GM04504 (cell line): Measurements from ENCODE around the gene ACSM2B.
"Not testable (repeated sequence)": the region's sequence is repeated elsewhere in the genome, so short reads cannot be mapped to it uniquely, and the experiment has no call there.

ENCODE experiments used
- DNase-seq: peaks from one replicate; pipeline ENCODE4 v3.0.0-alpha.2; 2012; ENCODE audit warnings: low read depth

The ACSM2B gene

DNA sequence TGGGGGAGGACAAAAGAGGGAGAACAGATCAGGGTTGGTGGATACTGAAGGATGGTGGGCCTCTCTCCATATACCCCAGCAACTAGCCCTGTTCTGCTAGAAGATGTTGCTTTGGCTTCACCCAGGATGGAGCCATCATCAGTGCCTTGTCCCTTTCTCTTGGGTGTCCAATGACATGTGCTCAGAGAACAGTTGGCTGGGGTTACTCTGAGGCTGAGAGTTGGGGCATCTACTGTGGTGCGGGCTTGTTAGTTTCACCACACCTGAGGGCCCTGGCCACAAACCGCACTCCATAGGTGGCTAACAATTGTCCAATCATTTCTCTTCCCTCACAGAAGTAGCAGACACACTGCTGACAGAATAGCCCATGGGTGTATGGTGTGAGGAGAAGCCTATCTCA is 18.9 kb upstream of the ACSM2B start:
- not testable (repeated sequence) for DNase-seq

DNA sequence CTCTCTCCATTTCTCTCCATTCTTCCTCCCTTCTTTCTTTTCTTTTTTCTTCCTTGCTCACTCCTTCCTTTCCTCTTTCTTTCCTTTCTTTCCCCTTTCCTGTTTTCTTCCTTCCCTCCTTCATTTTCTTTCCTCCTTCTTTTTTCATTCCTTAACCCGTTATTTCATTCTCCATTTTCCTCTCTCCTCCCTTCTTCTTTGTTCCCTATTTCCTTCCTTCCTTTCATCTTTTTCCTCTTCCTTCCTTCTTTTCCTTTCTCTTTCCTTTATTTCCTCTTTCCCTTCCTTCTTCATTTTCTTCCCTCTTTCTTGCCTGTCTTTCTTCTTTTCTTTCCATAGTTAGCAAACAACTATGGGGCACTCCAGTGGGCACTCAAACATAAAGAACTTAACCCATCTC is 16.6 kb upstream of the ACSM2B start:
- not testable (repeated sequence) for DNase-seq

DNA sequence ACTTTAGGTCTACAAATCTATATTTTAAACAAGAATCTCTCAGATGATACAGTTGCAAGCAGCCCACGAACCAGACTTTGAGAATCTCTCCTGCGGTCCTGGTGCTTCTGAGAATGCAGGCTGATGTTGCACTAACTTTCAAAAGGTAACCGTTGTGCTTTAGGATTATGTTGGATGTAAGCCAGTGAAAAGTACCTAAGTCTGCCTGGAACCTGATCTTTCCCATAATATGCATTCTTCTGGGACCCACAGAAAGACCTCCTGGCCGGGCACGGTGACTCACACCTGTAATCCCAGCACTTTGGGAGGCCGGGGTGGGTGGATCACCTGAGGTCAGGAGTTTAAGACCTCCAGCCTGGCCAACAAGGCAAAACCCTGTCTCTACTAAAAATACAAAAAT is 13.3 kb upstream of the ACSM2B start:
- DNase-seq = not testable (repeated sequence)

DNA sequence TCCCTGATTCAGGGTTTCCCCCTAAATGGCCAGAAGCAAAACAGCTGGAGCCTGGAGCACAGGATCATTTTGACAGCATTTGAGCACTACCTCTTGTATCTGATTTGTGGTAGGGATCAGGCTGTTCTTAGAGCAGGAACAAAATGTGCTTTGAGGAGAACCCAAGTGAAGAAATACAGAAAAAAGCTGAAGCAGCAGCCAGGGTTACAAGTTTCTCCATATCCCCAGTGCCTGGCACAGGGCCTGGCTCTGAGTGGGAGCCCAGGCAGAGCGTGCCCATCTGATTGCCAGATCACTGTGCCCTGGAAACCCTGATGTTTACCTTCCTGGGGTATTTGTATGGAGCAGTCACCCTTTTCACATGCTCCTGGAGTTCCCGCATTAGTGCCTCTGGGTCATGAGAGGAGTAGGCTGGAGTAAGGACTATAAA is 11.5 kb upstream of the ACSM2B start:
- DNase-seq = not testable (repeated sequence)

DNA sequence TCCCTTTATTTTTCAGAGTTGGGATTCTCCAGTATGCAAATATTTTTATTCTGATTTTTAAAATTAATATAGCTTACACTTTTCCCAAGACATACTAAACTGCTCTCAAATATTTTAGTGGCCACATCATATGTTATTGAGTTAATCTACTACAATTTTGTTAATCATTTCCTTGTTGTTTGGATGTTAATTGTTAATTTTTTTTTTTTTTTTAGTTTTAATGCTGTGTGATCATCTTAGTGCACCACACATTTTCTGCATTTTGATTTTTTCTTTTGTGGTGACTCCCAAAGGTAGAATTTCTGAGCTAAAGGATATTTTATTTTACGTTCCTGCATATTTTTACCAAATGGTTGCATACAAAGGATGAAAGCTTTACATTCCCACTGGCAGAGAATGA is 10.5 kb upstream of the ACSM2B start:
- DNase-seq = not testable (repeated sequence)

DNA sequence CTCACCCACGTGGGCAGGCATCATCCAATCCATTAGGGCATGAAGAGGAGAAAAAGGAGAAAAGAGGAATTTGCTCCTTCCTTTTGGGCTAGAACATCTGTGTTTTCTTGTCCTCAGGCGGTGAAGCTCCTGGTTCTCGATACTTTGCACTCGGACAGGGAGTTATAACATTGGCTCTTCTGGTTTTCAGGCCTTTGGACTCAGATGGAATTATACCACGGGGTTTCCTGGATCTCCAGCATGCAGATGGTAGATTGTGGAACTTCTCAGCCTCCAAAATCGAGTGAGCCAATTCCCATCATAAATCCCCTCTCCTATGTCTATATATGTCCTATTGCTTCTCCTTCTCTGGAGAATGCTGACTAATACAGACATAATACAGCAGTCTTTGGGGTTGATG is 9.9 kb upstream of the ACSM2B start:
- DNase-seq = not testable (repeated sequence)

DNA sequence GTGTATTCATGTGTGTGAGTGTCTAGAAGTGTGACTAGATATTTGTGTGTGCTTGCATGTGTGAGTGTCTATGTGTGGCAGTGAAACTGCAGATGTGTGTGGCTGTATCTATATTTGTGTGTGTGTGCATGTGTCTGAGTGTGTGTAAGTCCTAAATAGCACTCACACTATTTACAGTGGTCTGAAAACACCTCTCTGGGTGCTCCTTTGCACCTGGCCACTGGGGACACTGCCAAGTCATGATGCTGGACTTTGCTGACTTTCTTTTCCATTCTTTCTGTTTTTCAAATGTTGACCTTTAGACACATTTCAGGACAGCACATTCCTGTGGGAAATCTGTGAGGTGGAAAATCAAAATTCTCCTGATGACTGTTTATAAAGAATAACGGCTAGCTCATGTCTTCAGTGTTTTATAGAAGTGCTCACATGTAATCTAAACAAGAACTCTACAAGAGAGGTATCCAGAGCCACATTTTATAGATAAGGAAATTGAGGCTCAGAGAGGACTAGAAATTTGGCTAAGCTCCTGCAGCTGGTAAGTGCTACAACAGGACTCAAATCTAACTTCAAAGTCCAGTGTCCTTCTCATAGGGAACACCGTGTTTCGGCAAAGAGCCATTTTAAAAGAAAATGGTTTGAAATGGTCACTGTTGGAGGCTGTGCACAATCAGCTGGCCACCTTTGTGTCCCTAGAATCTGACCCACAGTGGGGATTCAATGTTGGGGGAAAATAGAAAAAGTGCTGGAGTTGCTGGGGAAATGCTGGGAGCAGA is 4.5 kb upstream of the ACSM2B start:
- not testable (repeated sequence) for DNase-seq

DNA sequence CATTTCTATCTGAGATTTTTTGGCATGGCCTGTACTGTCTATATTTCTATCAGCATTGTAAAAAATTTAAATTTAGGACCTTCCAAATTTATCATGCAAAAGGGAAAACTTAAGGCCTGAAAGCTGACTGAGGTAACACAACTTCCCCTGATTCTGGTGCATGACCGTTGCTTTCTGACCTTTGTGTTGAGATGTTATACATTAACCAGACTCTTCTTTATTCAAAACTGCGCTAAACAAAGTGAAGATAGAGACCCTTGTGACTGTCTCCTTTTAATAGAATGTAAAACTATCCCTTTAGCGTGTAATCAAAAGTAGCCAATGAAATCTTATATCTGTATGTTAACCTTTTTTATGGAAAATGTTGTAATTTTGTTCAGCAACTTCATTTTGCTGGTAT is 1.9 kb upstream of the ACSM2B start:
- DNase-seq = not testable (repeated sequence)

DNA sequence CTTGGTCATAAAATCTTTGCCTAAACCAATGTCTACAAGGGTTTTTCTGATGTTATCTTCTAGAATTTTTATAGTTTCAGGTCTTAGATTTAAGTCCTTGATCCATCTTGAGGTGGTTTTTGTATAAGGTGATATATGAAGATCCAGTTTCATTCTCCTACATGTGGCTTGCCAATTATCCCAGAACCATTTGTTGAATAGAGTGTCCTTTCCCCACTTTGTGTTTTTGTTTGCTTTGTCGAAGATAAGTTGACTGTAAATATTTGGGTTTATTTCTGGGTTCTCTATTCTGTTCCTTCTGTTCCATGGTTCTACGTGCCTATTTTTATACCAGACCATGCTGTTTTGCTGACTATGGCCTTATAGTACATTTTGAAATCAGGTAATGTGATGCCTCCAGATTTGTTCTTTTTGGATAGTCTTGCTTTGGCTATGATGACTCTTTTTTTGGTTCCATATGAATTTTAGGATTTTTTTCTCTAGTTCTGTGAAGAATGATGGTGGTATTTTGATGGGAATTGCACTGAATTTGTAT is 7.0 kb downstream of the ACSM2B start:
- DNase-seq = not testable (repeated sequence)

DNA sequence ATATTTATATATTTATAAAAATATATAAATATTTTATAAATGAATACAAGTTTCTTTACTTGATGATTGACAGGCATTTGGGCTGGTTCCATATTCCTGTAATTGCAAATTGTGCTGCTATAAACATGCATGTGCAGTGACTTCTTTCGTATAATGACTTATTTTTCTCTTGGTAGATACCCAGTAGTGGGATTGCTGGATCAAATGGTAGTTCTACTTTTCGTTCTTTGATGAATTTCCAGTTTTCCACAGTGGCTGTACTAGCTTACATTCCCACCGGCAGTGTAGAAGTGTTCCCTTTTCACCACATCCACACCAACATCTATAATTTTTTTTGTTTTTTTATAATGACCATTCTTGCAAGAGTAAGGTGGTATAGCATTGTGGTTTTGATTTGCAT is 7.8 kb downstream of the ACSM2B start:
- no peak for DNase-seq

DNA sequence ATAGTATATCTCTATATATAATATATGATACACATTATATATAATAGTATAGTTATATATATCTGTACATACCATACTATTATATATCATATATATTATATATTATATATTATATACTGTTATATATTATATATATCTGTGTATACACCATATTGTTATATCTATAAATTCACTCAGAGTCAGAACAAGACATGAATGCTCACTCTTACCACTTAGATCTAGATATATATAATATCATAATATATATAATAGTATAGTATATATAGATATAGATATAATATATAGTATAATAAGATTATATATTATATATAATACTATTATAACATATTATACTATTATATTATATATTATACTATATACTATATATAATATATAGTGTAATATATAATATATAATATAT is 9.3 kb downstream of the ACSM2B start:
- no peak for DNase-seq

DNA sequence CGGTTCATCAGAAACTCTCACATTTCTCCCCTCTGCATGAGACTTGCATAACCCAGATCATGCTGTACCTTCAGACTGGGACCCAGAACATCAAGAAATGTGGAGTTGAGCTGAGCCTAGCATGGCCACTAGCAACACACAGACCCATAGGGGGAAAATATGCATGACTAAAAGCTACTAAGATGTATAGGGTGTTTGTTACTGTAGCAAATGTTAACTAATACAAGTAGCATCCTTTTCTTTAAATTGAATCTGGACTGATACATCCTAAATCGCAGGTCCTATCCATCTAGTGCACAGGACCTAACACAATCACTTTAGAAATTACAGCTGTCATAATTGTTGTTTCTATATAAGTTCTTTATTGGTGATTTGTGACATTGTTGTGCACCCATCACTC is 10.8 kb downstream of the ACSM2B start:
- not testable (repeated sequence) for DNase-seq

DNA sequence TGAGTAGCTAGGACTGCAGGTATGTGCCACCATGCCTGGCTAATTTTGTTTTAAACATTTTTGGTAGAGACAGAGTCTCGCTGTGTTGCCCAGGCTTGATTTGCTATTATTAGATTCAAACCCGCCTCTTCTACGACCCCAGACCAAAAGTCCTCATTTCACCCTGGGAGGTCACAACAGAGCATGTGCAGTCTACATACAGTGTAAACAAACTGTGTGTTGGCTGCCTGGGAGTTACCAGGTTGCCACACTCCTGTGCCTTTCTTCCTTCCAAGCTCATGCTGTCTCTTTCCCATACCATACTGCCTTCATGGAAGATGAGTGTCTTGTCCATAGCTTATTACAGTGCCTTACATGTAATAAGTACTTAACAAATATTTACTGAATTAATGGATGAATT is 11.9 kb downstream of the ACSM2B start:
- not testable (repeated sequence) for DNase-seq

DNA sequence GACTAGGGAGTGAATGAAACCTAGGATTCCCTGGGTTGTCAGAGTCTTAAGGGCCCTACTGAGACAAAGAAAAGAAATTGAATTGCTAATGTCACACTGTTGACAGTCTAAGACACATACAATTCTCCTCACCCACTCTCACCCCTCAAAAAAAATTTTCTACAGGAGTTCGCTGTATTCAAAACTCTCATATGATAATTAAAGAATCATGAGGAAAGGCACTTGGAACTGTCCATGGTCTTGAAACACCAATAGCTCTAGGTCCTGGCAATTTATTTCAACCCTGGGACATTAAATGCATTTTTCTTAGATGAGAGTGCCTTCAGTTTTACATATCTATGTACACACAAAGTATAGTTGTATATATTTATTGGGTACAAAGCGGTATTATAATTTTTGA is 20.5 kb downstream of the ACSM2B start:
- DNase-seq = not testable (repeated sequence)

DNA sequence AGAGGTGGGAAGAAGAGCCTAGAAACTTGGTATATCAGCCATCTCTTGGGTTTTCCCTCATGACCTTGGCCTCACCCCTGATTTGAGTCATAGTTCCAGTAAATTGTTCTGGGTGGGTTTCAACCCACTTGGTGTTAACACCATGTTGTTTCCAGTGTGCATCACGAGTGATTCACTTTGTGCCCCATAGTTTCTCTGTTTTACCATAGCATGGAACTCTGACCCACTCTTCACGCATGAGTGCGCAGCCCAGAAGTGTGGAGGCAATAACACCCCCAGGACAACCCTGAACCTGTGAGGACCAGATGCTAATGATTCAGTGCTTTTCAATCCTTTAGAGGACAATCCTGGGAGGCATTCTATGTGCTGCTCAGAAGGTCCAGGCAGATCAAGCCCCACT is 21.5 kb downstream of the ACSM2B start:
- not testable (repeated sequence) for DNase-seq

DNA sequence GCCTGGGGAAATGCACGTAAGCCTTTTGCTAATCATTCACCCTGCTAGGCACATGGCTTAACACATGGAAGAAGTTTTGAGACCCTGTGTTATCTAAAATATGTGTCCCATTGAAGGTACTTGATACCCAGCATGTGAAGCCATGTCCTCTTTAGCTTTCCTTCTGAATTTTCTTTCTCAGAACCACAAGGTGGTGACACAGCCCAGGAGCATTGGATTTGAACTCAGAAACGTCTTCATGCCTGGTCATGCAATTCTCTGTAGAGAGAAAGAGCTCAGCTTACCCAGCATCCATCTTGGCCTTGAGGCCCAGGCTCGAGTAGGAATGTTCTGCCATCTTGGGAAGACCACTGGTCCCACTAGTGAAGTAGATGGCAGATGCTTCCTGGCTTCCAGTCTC is 22.7 kb downstream of the ACSM2B start:
- not testable (repeated sequence) for DNase-seq

DNA sequence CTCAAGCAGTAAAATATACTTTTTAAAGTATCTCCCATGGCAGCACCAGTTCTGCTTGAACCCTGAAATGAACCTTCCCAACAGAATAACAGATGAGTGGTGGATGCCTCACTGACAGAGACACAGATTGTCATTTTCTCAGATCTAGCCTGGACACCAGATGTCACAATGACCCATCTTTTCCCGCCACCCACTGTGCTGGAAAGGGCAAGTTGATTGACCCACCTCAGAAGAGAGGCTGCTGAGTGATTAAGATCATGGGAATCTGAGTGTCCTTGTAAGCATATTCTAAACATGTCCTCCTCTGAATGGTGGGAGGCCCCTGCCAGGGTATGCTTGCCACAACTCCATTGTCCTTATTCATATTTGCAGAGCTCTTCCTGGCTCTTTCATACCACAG is 29.2 kb downstream of the ACSM2B start:
- not testable (repeated sequence) for DNase-seq

DNA sequence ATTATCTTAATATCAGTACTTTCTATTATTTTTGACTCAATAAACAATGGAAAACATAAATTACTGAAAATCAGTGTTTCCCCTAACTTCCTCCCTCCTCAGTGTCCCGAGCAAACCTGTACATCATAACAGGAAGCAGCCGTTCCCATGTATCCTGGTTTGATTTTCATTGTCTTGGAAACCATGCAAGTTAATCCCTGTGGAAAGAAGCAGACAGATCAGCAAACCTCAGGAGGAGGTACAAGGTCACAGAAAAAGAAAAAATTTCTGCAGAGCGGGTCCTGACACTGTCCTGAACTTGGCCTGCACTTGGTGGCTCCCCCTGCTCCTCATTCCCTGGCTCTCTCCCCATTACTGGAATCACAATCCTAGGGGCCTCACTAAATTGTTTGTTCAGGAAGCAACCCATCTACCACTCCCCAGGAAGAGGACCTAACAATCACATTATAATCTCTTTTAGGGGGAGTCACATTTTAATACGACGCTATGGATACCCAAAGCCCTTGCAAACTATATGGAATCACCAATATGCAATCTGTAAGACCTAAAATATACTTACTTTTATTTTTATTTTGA is 29.8 kb downstream of the ACSM2B start:
- DNase-seq = not testable (repeated sequence)

DNA sequence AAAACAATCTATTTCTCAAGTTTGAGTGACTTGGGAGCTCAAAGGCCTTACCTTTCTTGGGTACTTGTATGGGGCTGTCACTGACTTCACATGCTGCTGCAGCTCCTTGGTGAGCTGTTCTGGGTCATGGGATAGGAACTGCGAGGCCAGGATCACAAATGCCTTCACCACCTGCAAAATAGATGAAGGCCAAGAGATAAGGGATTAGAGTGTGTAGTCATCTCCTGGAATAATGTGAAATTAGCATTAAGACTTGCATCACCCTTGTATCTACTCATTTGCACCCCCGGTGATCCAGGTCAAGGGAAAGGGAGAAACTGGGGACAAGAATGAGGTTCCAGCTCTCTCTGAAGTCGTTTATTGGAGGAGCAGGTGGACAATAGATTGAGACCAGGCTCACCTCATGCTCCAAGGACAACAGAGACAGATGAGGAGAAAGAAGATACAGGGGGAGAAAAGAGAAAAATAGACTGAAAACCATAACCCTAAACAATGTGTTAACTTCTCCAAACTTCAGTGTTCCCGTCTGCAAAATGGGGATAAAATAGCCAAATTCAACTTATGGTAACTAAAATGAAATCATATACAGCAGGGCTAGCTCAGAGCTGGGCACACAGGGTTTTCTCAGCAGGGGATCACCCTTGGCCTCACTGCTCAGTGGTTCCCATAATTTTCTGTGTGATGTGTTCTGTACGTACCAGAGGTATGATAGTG is 35.4 kb downstream of the ACSM2B start:
- DNase-seq = not testable (repeated sequence)

DNA sequence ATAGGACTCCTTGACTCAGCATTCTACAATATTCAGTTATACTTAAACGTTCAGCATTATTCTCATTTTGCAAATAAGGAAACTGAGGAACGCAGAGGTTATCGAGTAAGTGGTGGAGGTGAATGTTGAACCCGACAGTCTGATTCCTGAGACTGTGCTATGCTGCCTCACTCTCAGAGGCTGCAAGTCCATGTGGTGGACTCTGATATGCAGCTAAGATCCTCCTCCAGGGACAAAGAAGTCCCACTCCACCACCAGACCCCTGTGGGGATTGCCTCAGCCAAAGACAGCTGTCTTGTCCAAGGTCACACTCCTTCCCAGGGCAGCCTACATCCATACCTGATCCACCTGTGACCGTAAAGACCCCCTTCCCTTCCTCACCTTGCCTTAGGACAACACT is 37.5 kb downstream of the ACSM2B start:
- DNase-seq = no peak

DNA sequence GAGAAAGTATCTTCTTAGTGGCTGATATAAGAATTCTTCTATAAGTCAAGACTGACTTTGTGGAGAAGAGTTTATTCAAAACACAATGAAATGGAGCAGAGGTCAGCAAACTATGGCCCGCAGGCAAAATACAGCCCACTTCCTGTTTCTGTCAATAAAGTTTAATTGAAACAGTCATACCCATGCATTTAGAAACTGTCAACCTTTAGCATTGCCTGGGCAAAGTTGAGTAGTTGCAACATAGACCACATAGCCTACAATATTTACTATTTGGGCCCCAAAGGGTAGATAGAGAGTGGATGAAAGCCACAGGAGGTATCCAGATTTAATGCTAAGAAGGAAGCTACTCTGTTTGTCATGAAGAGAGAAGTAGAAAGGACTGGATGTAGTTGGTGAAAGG is 38.0 kb downstream of the ACSM2B start:
- DNase-seq = no peak

DNA sequence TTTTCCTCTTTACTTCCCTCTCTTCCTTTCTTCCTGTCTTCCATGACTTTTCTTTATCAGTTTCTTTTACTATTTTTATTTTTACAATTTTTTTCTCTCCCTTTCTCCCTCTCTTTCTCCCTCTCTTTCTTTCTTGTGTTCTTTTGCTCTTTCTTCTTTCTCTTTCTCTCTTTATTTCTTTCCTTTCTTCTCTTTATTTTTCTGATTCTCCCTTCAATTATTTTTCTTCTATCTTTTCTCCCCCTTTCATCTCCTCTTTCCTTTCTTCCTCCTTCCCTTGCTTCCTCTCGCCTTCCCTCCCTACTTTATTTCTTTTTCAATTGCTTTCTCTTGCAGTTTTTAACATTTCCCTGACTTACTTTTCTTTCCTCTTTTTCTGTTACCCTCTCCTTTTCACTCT is 39.5 kb downstream of the ACSM2B start:
- not testable (repeated sequence) for DNase-seq

DNA sequence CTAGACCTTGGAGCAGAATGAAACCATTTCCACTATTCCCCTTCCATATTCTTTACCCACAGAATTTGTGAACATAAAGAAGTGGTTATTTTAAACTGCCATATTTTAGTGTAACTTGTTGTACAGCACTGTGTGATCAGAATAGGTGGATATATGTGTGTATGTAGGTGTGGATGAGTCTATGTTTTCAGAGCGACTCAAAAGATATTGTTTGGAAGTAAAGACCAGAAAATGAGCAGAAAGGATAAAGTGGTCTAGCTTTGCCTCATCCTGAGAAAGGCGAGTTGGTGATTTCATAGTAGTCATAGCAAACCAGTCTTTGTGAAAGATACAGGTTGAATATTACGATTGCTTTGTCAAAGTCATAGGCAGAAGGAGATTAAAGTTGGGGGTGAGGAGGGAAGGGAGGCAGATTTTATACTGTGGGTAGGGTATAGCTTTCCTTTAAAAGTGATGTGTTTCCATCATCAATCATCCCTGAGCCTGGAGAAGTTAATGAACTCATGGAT is 43.8 kb downstream of the ACSM2B start:
- not testable (repeated sequence) for DNase-seq
